ENCODE measurements around the gene SPA17. TPM values are rescaled to one million over a fixed set of nuclear protein-coding genes. Genes with fewer than 3 reads are reported as not detected.

The SPA17 gene
- total RNA-seq, 4 donors from 2014 or later = 4.2 to 8.6 (median 5.8) TPM

DNA sequence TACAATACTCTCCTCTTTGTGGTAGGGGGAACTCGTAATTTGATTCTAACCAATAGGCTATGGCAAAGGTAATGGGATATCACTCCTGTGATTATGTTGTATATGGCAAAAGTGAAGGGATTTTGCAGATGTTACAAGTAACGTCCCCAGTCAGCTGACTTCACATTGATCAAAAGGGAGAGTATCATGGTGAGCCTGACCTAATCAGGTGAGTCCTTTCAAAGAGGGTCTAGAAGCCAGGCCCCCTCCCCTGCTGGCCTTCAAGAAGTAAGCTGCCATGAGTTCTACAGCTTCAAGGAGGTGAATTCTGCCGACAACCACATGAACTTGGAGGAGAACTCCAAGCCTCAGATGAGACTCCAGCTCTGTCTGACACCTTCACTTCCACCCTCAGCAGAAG lies 31.1 kb upstream of the SPA17 start:
- no peak overlapping the region for H3K27ac ChIP-seq (replicated peaks in 1 of 4)
- H3K27me3 ChIP-seq = no peaks in the 10 kb centered on the region
- TF ChIP-seq EP300 (IDR thresholded peaks at IDR 0.05) (no peak), POLR2AphosphoS5 (IDR thresholded peaks at IDR 0.05) (no peak), POLR2A (IDR thresholded peaks at IDR 0.05; ENCODE audit: low read depth) (no peak)
- TF ChIP-seq, protein P1, sequence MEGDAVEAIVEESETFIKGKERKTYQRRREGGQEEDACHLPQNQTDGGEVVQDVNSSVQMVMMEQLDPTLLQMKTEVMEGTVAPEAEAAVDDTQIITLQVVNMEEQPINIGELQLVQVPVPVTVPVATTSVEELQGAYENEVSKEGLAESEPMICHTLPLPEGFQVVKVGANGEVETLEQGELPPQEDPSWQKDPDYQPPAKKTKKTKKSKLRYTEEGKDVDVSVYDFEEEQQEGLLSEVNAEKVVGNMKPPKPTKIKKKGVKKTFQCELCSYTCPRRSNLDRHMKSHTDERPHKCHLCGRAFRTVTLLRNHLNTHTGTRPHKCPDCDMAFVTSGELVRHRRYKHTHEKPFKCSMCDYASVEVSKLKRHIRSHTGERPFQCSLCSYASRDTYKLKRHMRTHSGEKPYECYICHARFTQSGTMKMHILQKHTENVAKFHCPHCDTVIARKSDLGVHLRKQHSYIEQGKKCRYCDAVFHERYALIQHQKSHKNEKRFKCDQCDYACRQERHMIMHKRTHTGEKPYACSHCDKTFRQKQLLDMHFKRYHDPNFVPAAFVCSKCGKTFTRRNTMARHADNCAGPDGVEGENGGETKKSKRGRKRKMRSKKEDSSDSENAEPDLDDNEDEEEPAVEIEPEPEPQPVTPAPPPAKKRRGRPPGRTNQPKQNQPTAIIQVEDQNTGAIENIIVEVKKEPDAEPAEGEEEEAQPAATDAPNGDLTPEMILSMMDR (IDR thresholded peaks at IDR 0.05) = no peak
- WGBS = 91% methylated on average over 2 of the region's 3 CpGs
- intact Hi-C loops (cut with DNase I) = no loop called here
- no peak overlapping the region for H3K4me3 ChIP-seq
- H3K36me3 ChIP-seq = peaks cover 16 to 38% (median 26%) of the 10 kb centered on the region in 4 donors
- DNase-seq (ENCODE audit: extremely low spot score) = no peak
- peaks cover 0 to 10% (median 10%) of the 10 kb centered on the region in 4 donors for H3K4me1 ChIP-seq
- no peaks in the 10 kb centered on the region for H3K9me3 ChIP-seq

DNA sequence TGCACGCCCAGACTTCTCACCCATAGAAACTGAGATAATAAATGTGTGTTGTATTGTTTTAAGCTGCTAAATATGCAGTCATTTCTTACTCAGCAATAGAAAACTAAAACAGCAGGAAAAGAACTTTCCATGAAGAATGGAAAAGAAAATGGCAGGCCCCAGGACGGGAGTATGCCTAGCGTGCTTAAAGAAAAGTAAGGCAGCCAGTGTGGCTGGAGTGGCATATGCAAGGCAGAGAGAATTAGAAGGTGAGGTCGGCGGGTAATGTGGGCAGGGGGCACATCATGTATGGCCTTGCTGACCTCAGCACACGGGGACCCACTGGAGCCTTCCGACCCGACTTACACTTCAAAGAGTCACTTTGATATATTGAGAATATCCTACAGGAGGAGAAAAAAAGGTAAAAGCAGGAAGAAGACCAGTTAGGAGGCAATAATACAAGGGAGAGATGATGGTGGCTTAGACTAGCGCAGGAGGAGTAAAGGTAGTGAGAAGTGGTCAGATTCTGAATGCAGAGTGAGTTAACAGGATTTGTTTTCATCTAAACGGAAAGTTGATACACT lies 30.6 kb upstream of the SPA17 start:
- Histone ChIP-seq H3K4me1 (peaks cover 0 to 10% (median 10%) of the 10 kb centered on the region in 4 donors), H3K36me3 (peaks cover 11 to 38% (median 21%) of the 10 kb centered on the region in 4 donors), H3K4me3 (no peak overlapping the region), H3K27me3 (no peaks in the 10 kb centered on the region), H3K9me3 (no peaks in the 10 kb centered on the region), H3K27ac (replicated peaks in 1 of 4) (no peak overlapping the region)
- intact Hi-C loops (cut with DNase I) = no loop called here
- WGBS = 89% methylated on average over 10 of the region's 10 CpGs
- no peak for DNase-seq (ENCODE audit: extremely low spot score)
- TF ChIP-seq, protein P1 (IDR thresholded peaks at IDR 0.05) = no peak
- TF ChIP-seq EP300 (IDR thresholded peaks at IDR 0.05) (no peak), POLR2AphosphoS5 (IDR thresholded peaks at IDR 0.05) (no peak), POLR2A (IDR thresholded peaks at IDR 0.05; ENCODE audit: low read depth) (no peak)

DNA sequence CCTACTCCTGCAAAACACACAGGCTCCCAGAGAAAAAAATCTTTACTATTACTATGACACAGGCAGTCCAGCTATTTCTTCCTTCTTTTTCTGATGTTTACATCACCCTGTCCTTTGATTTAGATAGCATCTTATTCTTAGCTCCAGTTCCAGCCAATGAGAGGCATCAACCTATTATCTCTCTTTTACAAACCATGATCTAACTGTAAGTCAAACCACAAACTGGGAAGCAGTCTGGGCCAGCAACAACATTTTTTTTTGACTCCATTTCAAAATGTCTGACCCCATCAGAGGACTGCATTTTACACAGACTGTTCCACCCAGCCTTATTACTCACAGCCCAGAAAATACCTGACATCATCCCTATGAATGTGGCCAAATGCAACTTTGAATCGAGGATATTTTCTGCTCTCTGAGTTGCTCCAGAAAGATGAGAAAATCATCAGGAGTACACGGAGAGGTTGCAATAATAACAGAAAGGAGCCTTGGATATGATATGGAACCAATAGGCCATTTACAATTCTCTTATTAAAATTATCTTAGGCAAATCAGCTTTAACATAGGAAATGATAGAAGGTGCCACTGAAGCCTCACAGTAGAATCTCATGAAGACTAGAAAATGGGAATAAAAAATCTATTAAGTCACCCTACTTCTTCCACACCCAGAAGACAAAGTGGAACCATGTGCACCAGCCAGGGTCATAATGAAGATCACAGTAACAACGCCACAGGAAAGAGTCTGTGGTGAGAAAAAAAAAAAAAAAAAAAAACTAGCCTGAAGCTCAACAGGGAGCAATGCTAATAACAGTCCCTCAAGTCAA lies 29.9 kb upstream of the SPA17 start:
- no peaks in the 10 kb centered on the region for H3K27me3 ChIP-seq
- H3K36me3 ChIP-seq = peaks cover 5 to 36% (median 19%) of the 10 kb centered on the region in 4 donors
- no peak overlapping the region for H3K27ac ChIP-seq (replicated peaks in 1 of 4)
- H3K4me1 ChIP-seq = peaks cover 0 to 10% (median 10%) of the 10 kb centered on the region in 4 donors
- H3K9me3 ChIP-seq = no peaks in the 10 kb centered on the region
- H3K4me3 ChIP-seq = no peak overlapping the region
- intact Hi-C loops (cut with DNase I) = no loop called here
- 29% methylated on average over 3 of the region's 3 CpGs for WGBS
- TF ChIP-seq, protein P1 (IDR thresholded peaks at IDR 0.05) = no peak
- TF ChIP-seq POLR2AphosphoS5 (IDR thresholded peaks at IDR 0.05) (no peak), POLR2A (IDR thresholded peaks at IDR 0.05; ENCODE audit: low read depth) (no peak), EP300 (IDR thresholded peaks at IDR 0.05) (no peak)
- no peak for DNase-seq (ENCODE audit: extremely low spot score)

DNA sequence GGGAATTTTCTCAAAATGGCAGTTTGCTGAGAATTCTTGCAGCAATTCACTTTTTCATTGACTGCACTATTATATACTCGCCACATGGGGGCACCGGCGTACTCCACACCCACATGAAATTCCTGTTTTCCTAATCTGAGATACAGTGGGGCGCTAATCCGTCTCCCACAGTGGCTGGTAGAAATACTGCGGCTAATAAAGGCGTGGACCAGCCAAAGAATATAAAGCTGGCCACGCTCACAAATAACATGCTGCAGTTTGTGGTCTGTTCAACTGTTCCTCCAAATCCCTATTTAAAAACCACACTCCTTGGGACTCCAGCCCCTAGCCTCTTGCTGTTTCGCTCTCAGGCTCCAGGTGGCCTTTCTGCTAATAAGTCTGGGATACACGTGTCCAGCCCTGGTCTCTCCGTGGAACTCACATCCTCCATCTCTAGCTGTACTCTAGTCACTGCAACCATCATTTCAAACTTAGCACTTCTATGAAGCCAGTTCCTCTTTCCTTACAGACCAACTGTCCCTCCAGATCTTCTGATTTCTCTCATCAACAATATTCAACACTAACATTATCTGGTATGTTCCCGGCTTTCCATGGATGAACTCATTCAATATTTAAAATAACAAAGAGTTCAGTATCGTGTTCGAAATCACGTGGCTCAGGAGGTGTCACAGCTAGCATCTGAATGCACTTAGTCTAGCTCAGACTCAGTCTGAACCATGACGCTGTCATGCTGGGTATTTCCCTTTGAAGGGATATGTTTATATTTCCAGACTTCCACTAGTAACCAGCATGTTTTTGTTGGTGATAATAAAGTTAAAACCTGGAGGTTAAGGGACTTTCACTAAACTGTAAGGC lies 29.1 kb upstream of the SPA17 start:
- TF ChIP-seq EP300 (IDR thresholded peaks at IDR 0.05) (no peak), POLR2A (IDR thresholded peaks at IDR 0.05; ENCODE audit: low read depth) (no peak), POLR2AphosphoS5 (IDR thresholded peaks at IDR 0.05) (no peak)
- TF ChIP-seq, protein P1 (IDR thresholded peaks at IDR 0.05) = peak; percentile 71 to 75 (median 73)
- intact Hi-C loops (cut with DNase I) = no loop called here
- Histone ChIP-seq H3K36me3 (peaks cover 10 to 34% (median 18%) of the 10 kb centered on the region in 4 donors), H3K9me3 (no peaks in the 10 kb centered on the region), H3K27me3 (no peaks in the 10 kb centered on the region), H3K4me1 (peaks cover 0 to 10% (median 10%) of the 10 kb centered on the region in 4 donors), H3K27ac (replicated peaks in 1 of 4) (no peak overlapping the region), H3K4me3 (peak overlapping the region; percentile 17 to 38 (median 24))
- 23% methylated on average over 16 of the region's 16 CpGs for WGBS
- DNase-seq (ENCODE audit: extremely low spot score) = no peak
